ENCODE results near the gene BCL11A.

- no peak for TF ChIP-seq CTCF (conservative IDR thresholded peaks at IDR 0.05; ENCODE audit: low read depth, low read length)
- no peak for TF ChIP-seq EZH2 (IDR thresholded peaks at IDR 0.05; ENCODE audit: borderline replicate concordance, low read depth, low read length, poor library complexity, severe bottlenecking)
Observed at GRCh38 chr2:60432035-60432601, 121.3 kb downstream of the BCL11A start.

All from A673 (cell line).